ENCODE data around the gene VASN. TPM values are rescaled to one million over a fixed set of nuclear protein-coding genes. Genes with fewer than 3 reads are reported as not detected.

The VASN gene
- total and polyA plus RNA-seq, 9 of the 15 experiments (the other 6 are each of a cell fraction or from before 2014, with no cell fraction given) = 0.01 to 2.5 (median 0.41) TPM; not detected in 1

GRCh38 chr16:4425378-4426020, 53.9 kb downstream of the VASN start, which contains the start of gene DNAJA3:
DNAJA3 (plus strand) TSS chr16:4425868; CDS start chr16:4425882, 14 bp downstream.
- H3K9me3 ChIP-seq (replicated peaks; ENCODE audit: control insufficient read depth, insufficient read depth, low read depth, low read length) = no peaks in the 10 kb centered on the region
- no peaks in the 10 kb centered on the region for H3K9me1 ChIP-seq (ENCODE audit: control insufficient read depth, insufficient read depth, low read length)
- H3K27me3 ChIP-seq (ENCODE audit: control insufficient read depth in 2 of 2, insufficient read depth in 2 of 2, low read length in 2 of 2) = no peaks in the 10 kb centered on the region
- H3K4me2 ChIP-seq (ENCODE audit: insufficient read depth, low read length) = peak within 1 kb of the TSS; percentile 95
- peaks cover 55% of the 10 kb centered on the region for H3K79me2 ChIP-seq (ENCODE audit: control insufficient read depth, insufficient read depth, low read length)
- peak within 1 kb of the TSS; percentile 89 for H3K4me3 ChIP-seq
- ChIA-PET POLR2A (interaction anchor here (1.4 kb wide), 1 partner anchor 10 kb away, joined by 10 read pairs; the partner anchor contains the start of gene CORO7), CTCF (ENCODE audit: low intra/inter-chr PET ratio) (no interaction called here)
- H2AFZ ChIP-seq (ENCODE audit: low read depth, low read length) = peak within 1 kb of the TSS; percentile 100
- ATAC-seq (peak; percentile 95), FAIRE-seq (peak; percentile 97), DNase-seq (ENCODE audit: extremely low read depth in 1 of 4, low spot score in 3 of 4) (peak; percentile 96 to 97 (median 96))
- H3K4me1 ChIP-seq (replicated peaks in 1 of 2; ENCODE audit: control insufficient read depth in 2 of 2, insufficient read depth in 2 of 2, low read length in 2 of 2) = peaks cover 7 to 16% of the 10 kb centered on the region in 2 experiments; a peak in 3 of 5 replicates
- peak within 1 kb of the TSS; percentile 98 for H3K27ac ChIP-seq (ENCODE audit: extremely low read depth, low read depth, low read length)
- WGBS (ENCODE audit: insufficient coverage, low coverage, missing lambda C conversion rate) = under 1% methylated on average over 65 of the region's 68 CpGs
- H3K9ac ChIP-seq (ENCODE audit: insufficient read depth in 1 of 2, low read depth in 2 of 2, low read length in 2 of 2) = peak within 1 kb of the TSS; percentile 95 to 99
- peaks cover 38% of the 10 kb centered on the region for H3K36me3 ChIP-seq (ENCODE audit: control insufficient read depth, insufficient read depth, low read length)
- intact Hi-C loops (cut with micrococcal nuclease) = loop anchor here (1.0 kb wide), 1 partner anchor 9 kb away; the partner anchor contains the start of gene CORO7
- BruUV-seq (replicated peaks) = no TSS peak
- H4K20me1 ChIP-seq (replicated peaks; ENCODE audit: control insufficient read depth, insufficient read depth, low read length) = no peaks in the 10 kb centered on the region
- in situ Hi-C loops (cut with MboI) = no loop called here
- TF ChIP-seq ZBTB11 (CRISPR knock-in tag; IDR thresholded peaks at IDR 0.05) (no peak; a peak in 2 of 6 replicates), ZNF354B (CRISPR knock-in tag; IDR thresholded peaks at IDR 0.05) (no peak), ZNF232 (CRISPR knock-in tag; IDR thresholded peaks at IDR 0.05) (no peak; the same call in 1 of the 2 replicates), NCOA1 (IDR thresholded peaks at IDR 0.05; ENCODE audit: low read depth) (0 out of 2 replicates have a peak, but pooled peaks have one; percentile 61), CREBBP (IDR thresholded peaks at IDR 0.05; ENCODE audit: low read depth, low read length) (no peak), BMI1 (IDR thresholded peaks at IDR 0.05; ENCODE audit: low read length) (no peak), BACH1 (tag; IDR thresholded peaks at IDR 0.05) (no peak), ZNF830 (CRISPR knock-in tag; IDR thresholded peaks at IDR 0.05) (no peak), SMARCA4 (IDR thresholded peaks at IDR 0.05) (no peak), HMGXB4 (CRISPR knock-in tag; IDR thresholded peaks at IDR 0.05) (no peak; the same call in 1 of the 2 replicates), POLR2AphosphoS5 (IDR thresholded peaks at IDR 0.05; ENCODE audit: control insufficient read depth, insufficient read depth, low read depth, low read length) (peak; percentile 69), RBM25 (IDR thresholded peaks at IDR 0.05; ENCODE audit: low read depth, low read length, severe bottlenecking) (peak; percentile 96), SMAD1 (IDR thresholded peaks at IDR 0.05; ENCODE audit: low read depth, low read length, partially characterized antibody) (peak; percentile 75), XRCC5 (IDR thresholded peaks at IDR 0.05; ENCODE audit: low read depth, low read length) (no peak), CBX8 (IDR thresholded peaks at IDR 0.05; ENCODE audit: borderline replicate concordance, extremely low read depth, low read depth, low read length, poor library complexity, severe bottlenecking) (no peak)

Data from K562 (cell line).